GM18526 (cell line): ENCODE measurements around the gene VGLL3.

Experiments used
- POLR2A ChIP-seq: IDR thresholded peaks from 3 replicates; pipeline ENCODE4 v1.6.1; 2011; ENCODE audit not compliant: insufficient read length; ENCODE audit errors: extremely low read depth

The VGLL3 gene

DNA sequence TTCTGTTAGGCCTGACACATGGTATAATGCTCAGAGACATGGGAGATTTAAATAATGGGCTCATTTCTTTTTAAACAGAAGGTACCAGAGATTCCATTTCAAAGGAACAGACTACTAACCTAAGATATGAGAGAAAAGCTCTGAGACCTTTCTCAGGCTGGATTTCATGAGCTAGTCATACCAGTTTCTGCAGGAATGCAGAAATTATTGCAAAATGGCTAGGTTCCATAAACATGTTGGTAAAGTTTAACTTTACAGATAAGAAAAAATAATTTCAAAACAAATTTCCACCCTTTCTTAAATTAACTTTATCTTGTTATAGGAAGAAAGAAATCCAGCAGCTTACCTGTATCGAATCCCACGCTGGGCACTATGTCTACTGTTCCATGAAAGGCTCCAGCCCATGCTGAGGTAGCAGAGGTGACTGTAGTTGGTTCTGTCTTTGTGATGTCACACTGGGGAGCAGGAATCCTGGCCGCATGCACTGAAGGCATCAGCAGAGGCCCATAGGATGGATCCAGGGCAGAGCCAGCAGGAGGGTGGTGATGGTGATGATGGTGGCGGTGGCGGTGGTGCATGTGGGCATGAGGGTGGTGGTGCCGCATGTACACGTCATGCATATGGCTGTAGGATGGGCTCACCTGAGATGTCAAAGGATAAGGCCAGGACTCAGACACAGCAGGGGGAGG lies 22.6 kb downstream of the VGLL3 start:
- TF ChIP-seq POLR2A = no peak

- TF ChIP-seq POLR2A = no peak
Measured at GRCh38 chr3:86967062-86967461, 23.9 kb downstream of the VGLL3 start.

DNA sequence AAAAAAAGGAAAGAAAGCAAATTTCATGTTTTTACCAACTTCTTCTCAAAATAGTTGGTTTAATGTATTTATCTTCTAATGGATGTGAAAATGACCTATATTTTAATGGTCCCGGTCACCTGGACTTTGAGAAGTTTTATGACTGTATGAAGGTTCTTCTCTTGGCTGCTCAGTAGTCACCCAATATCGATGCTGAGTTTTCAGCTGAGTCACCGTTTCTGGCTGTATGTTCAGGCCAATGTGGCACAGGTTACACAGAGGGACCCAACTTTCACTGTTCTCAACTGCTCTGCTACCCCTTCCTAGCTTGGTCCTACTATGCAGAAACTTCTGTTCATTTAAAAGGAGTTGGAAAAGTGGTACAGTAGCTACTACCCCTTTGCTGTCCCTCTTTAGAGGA lies 25.8 kb downstream of the VGLL3 start:
- no peak for TF ChIP-seq POLR2A

DNA sequence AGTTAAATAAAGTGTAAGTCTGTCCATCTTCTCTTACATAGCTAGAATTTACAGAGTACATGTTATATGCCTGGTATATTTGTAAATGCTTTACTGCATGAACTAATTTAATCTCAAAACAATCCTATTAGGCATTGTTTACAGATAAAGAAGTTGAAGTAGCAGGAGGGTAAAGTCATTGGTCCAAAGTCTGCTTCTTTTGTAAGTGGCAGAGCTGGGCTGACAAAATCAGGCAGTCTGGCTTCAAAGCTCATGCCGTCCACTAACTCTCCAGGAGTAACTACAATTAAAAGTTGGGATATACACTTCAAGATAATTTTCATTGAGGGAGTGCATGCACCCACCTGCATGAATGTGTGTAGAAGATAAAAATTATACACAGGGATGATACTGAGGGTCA lies 27.3 kb downstream of the VGLL3 start:
- no peak for TF ChIP-seq POLR2A

GRCh38 chr3:86961297-86961696 lies 29.7 kb downstream of the VGLL3 start:
- TF ChIP-seq POLR2A = no peak

DNA sequence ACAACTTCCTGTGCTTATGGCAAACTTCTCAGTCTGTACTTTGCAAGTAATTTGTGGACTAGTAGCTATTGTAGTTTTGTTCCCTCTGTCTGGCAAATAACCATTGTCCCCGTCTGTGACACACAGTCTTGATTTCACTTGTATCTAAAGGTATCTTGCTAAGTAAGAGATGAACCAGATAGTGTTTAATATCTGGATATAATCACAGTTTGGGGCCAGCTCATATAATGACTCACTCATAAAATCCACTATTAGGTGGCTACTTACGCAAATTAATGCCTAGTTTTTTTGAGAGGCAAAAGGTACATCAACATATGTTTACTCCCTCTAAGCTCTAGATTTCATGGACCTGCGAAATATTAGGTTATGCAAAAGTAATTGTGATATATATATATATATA lies 30.4 kb downstream of the VGLL3 start:
- no peak for TF ChIP-seq POLR2A

GRCh38 chr3:86958534-86958933 lies 32.4 kb downstream of the VGLL3 start:
- no peak for TF ChIP-seq POLR2A

GRCh38 chr3:86954747-86955146 lies 36.2 kb downstream of the VGLL3 start:
- no peak for TF ChIP-seq POLR2A

GRCh38 chr3:86954226-86954625 lies 36.7 kb downstream of the VGLL3 start:
- no peak for TF ChIP-seq POLR2A

GRCh38 chr3:86951322-86951721 lies 39.6 kb downstream of the VGLL3 start:
- no peak for TF ChIP-seq POLR2A

DNA sequence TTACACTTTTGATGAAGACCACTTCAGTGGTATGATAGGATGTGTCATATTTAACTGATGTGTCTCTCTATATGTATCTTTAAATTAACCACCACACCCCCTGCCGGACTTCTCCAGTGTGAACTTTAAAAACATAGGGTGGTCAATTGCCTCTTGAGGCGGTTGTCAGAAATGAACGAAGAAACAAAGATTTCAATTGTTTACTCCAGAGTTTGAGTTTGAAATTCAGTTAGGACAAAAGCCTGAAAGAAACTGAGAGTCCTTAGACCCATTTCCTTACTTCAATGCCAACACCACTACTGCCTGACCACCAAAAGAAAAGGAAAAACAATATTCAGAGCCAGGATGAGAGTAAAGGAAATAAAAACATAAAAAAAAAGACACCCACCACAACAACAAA lies 40.2 kb downstream of the VGLL3 start:
- TF ChIP-seq POLR2A = no peak

- no peak for TF ChIP-seq POLR2A
Measured at GRCh38 chr3:86949850-86950249, 41.1 kb downstream of the VGLL3 start.

GRCh38 chr3:86948822-86949221 lies 42.1 kb downstream of the VGLL3 start:
- no peak for TF ChIP-seq POLR2A

DNA sequence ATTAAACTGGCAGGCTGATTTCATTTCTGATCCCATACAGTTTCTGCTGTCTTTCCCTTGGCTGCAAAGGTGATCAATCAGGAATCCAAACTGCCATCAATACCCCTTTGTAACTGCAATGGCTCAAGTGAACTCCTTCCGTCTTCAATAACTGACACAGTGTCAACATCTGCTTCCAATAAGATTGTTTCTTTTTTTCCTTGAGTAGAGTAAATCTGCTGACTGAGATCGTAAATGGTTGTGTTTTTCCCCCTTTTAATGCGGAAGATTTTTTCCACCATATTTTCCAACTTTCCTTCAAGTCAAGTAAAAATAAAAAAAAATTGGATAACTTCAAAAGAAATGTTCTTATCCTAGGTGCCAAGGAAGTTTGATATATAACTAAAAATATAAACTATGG lies 48.7 kb downstream of the VGLL3 start:
- TF ChIP-seq POLR2A = no peak

DNA sequence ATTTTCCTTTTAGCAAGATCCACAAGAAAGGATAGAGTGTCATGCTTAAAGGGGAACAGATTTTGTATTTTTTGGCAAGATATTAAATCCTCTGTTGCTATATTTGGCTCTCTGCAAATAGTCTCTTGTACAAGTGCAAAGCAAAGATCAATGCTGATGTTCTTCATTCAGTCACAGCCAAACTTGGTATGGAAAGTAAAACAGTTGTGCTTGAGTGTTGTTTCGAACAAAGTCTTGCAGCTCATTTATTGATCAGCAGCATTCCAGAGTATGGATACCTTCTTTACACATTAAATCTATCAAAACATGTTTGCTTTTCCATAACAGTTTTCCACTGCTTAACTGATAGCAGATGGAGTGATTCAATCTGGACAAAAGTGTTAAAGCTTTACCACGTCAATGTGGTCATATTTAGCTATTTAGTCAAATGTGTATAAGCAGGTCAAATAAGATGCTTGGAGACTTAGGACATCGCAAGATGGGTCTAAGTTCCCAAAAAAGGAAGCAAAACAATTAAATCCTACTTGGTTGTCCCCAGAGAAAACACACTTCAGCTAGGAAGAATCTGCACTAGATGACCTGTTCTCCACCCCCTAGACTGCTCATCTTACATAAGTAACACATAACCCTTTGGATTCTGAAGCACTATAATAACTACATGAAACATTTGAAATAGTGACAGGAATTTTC lies 52.4 kb downstream of the VGLL3 start:
- TF ChIP-seq POLR2A = no peak

DNA sequence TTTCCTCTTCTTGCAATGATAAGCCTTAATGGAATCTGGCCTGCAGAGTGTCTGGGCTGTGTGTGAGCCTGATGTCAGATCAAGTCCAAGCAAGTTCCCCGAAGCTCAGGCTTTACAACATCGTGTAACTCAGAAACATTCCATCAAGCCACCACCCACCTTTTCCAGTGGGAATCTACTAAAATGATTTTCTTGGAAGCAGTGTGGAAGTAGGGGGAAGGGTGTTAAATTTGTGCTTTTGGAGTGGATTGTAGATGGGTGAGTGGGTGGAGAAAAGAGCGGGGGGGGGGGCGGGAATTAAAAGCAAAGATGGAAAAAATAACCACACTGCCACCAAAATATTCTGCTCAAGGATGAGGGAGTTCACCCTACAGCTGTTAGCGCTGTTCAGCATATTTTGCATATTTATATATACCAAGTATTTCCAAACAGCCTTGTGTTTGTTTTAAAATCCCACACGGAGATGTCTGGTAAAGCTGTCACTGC lies 53.6 kb downstream of the VGLL3 start:
- TF ChIP-seq POLR2A = no peak

GRCh38 chr3:86934851-86935250 lies 56.1 kb downstream of the VGLL3 start:
- no peak for TF ChIP-seq POLR2A
